Mucosa of rectum (tissue), 2 donors: ENCODE measurements around the gene FXYD4.
A peak's percentile ranks its signal among the peaks of the same experiment; 100 is the strongest.
"Not testable (repeated sequence)": the region's sequence is repeated elsewhere in the genome, so short reads cannot be mapped to it uniquely, and the experiment has no call there.

Experiments used
- H3K27ac ChIP-seq, 2 donors: one replicate each; pipeline ENCODE4 v1.7.0; 2013; ENCODE audit warnings: inconsistent platforms in 2 of 2, low read depth in 2 of 2, low read length in 2 of 2
- H3K27me3 ChIP-seq, 2 donors: one replicate each; pipeline ENCODE4 v1.7.0; 2013; ENCODE audit warnings: low read length in 2 of 2; ENCODE audit not compliant: control insufficient read depth in 2 of 2, insufficient read depth in 2 of 2
- H3K36me3 ChIP-seq, 2 donors: one replicate each; pipeline ENCODE4 v1.7.0; 2013; ENCODE audit warnings: low read length in 2 of 2; ENCODE audit not compliant: control insufficient read depth in 2 of 2, insufficient read depth in 2 of 2
- H3K4me1 ChIP-seq, 2 donors: one replicate each; pipeline ENCODE4 v1.7.0; 2013; ENCODE audit warnings: low read length in 2 of 2, mild to moderate bottlenecking in 1 of 2; ENCODE audit not compliant: control insufficient read depth in 2 of 2, insufficient read depth in 2 of 2
- H3K4me3 ChIP-seq, 2 donors: one replicate each; pipeline ENCODE4 v1.7.0; 2013; ENCODE audit warnings: low read length in 2 of 2
- H3K9ac ChIP-seq, 2 donors: one replicate each; pipeline ENCODE4 v1.7.0; 2013; ENCODE audit warnings: low read length in 2 of 2, low read depth in 1 of 2, mild to moderate bottlenecking in 1 of 2
- H3K9me3 ChIP-seq, 2 donors: one replicate each; pipeline ENCODE4 v1.7.0; 2013; ENCODE audit warnings: low read length in 2 of 2; ENCODE audit not compliant: control insufficient read depth in 2 of 2
- donor health status: healthy.
- donor health status: Normal muscosa, but diverticular disease.

The FXYD4 gene

GRCh38 chr10:43421519-43421918 is 50.1 kb downstream of the FXYD4 start:
- H3K36me3 ChIP-seq: no peaks in the 10 kb centered on the region
- H3K27me3 ChIP-seq: no peaks in the 10 kb centered on the region
- H3K9ac ChIP-seq: no peak overlapping the region
- no peaks in the 10 kb centered on the region for H3K9me3 ChIP-seq
- peaks cover 7 to 12% of the 10 kb centered on the region in 2 donors for H3K4me1 ChIP-seq
- peak overlapping the region; percentile 17 to 93 for H3K27ac ChIP-seq
- H3K4me3 ChIP-seq: peak overlapping the region in 1 of 2 donors; percentile 87

- H3K27ac ChIP-seq, H3K4me3 ChIP-seq, H3K9me3 ChIP-seq, H3K9ac ChIP-seq, H3K27me3 ChIP-seq, H3K36me3 ChIP-seq: not testable (repeated sequence)
- peaks cover 7 to 12% of the 10 kb centered on the region in 2 donors for H3K4me1 ChIP-seq
Measured at GRCh38 chr10:43421944-43422343, 50.5 kb downstream of the FXYD4 start.

GRCh38 chr10:43424416-43424815 is 53.0 kb downstream of the FXYD4 start:
- Histone ChIP-seq H3K27me3 (no peaks in the 10 kb centered on the region), H3K9ac (no peak overlapping the region), H3K36me3 (no peaks in the 10 kb centered on the region), H3K4me1 (peaks cover 7 to 12% of the 10 kb centered on the region in 2 donors), H3K9me3 (no peaks in the 10 kb centered on the region), H3K4me3 (no peak overlapping the region), H3K27ac (no peak overlapping the region)
